ENCODE results near the gene SEC24C. TPM values are rescaled to one million over a fixed set of nuclear protein-coding genes. Genes with fewer than 3 reads are reported as not detected.

Gene SEC24C
- total RNA-seq, 1 donor from 2014 or later, result 99.0 TPM

GRCh38 chr10:73785211-73785720 lies 41.1 kb downstream of the SEC24C start, which contains the start of gene ZSWIM8:
ZSWIM8 (plus strand) TSS chr10:73785606; CDS start chr10:73785879, 273 bp downstream.
- peak; percentile 94 for DNase-seq (ENCODE audit: low read depth)
- Mint-ChIP-seq H3K27ac (ENCODE audit: unreplicated experiment) (peak within 1 kb of the TSS; percentile 92), H3K9me3 (ENCODE audit: unreplicated experiment) (no peaks in the 10 kb centered on the region), H3K27me3 (ENCODE audit: low read depth, unreplicated experiment) (no peaks in the 10 kb centered on the region), H3K4me3 (ENCODE audit: unreplicated experiment) (peak within 1 kb of the TSS; percentile 100), H3K4me1 (ENCODE audit: low read depth, unreplicated experiment) (peaks cover 17% of the 10 kb centered on the region), H3K36me3 (ENCODE audit: low read depth, unreplicated experiment) (peaks cover 9% of the 10 kb centered on the region)
- Histone ChIP-seq H3K4me3 (ENCODE audit: insufficient read depth, low read depth, low read length) (peak within 1 kb of the TSS; percentile 81), H3K4me1 (ENCODE audit: insufficient read depth, low read length) (peaks cover 28% of the 10 kb centered on the region), H3K27ac (ENCODE audit: low read depth, low read length) (peak within 1 kb of the TSS; percentile 72), H3K27me3 (ENCODE audit: insufficient read depth, low read length) (no peaks in the 10 kb centered on the region), H3K9ac (ENCODE audit: low read length) (peak within 1 kb of the TSS; percentile 85), H3K9me3 (ENCODE audit: insufficient read depth, low read depth, low read length) (no peaks in the 10 kb centered on the region), H3K4me2 (ENCODE audit: low read length) (peak within 1 kb of the TSS; percentile 98), H4K20me1 (ENCODE audit: insufficient read depth, low read length) (peaks cover 58% of the 10 kb centered on the region), H3K36me3 (ENCODE audit: insufficient read depth, low read length) (peaks cover 14% of the 10 kb centered on the region), H2AFZ (ENCODE audit: low read depth, low read length) (peak within 1 kb of the TSS; percentile 94), H3K79me2 (ENCODE audit: insufficient read depth, low read length) (peaks cover 87% of the 10 kb centered on the region)
- FAIRE-seq, result peak; percentile 96
- TF ChIP-seq EZH2 (IDR thresholded peaks at IDR 0.05; ENCODE audit: insufficient read depth, low read length) (no peak), CTCF (IDR thresholded peaks at IDR 0.05; ENCODE audit: insufficient read depth, low read depth, low read length) (no peak)

GRCh38 chr10:73785721-73786511 lies 41.7 kb downstream of the SEC24C start:
- peaks cover 14% of the 10 kb centered on the region for H3K4me1 Mint-ChIP-seq (ENCODE audit: low read depth, unreplicated experiment)
- Histone ChIP-seq H3K79me2 (ENCODE audit: insufficient read depth, low read length) (peaks cover 80% of the 10 kb centered on the region), H3K4me2 (ENCODE audit: low read length) (peak overlapping the region; percentile 98), H3K36me3 (ENCODE audit: insufficient read depth, low read length) (peaks cover 15% of the 10 kb centered on the region), H3K27me3 (ENCODE audit: insufficient read depth, low read length) (no peaks in the 10 kb centered on the region), H3K9me3 (ENCODE audit: insufficient read depth, low read depth, low read length) (no peaks in the 10 kb centered on the region), H3K27ac (ENCODE audit: low read depth, low read length) (peak overlapping the region; percentile 72), H2AFZ (ENCODE audit: low read depth, low read length) (peak overlapping the region; percentile 94), H3K9ac (ENCODE audit: low read length) (peak overlapping the region; percentile 85), H3K4me3 (ENCODE audit: insufficient read depth, low read depth, low read length) (peak overlapping the region; percentile 81), H3K4me1 (ENCODE audit: insufficient read depth, low read length) (peaks cover 22% of the 10 kb centered on the region), H4K20me1 (ENCODE audit: insufficient read depth, low read length) (peaks cover 54% of the 10 kb centered on the region)
- DNase-seq (ENCODE audit: low read depth), result peak; percentile 63
- peak overlapping the region; percentile 91 for H3K27ac Mint-ChIP-seq (ENCODE audit: unreplicated experiment)
- TF ChIP-seq CTCF (IDR thresholded peaks at IDR 0.05; ENCODE audit: insufficient read depth, low read depth, low read length), result no peak
- no peak for TF ChIP-seq EZH2 (IDR thresholded peaks at IDR 0.05; ENCODE audit: insufficient read depth, low read length)
- peaks cover 10% of the 10 kb centered on the region for H3K36me3 Mint-ChIP-seq (ENCODE audit: low read depth, unreplicated experiment)
- no peak for FAIRE-seq
- H3K9me3 Mint-ChIP-seq (ENCODE audit: unreplicated experiment), result no peaks in the 10 kb centered on the region
- H3K27me3 Mint-ChIP-seq (ENCODE audit: low read depth, unreplicated experiment), result no peaks in the 10 kb centered on the region
- H3K4me3 Mint-ChIP-seq (ENCODE audit: unreplicated experiment), result peak overlapping the region; percentile 100

All from astrocyte (in vitro differentiated cells and primary cell).